Stimulated activated CD4-positive, alpha-beta T cell treated with anti-CD3 and anti-CD28 coated beads, Interleukin-2, amount 100 ng/mL, for 4 hours (primary cell): ENCODE measurements around the gene DENND1C.
"Not testable (repeated sequence)": the region's sequence is repeated elsewhere in the genome, so short reads cannot be mapped to it uniquely, and the experiment has no call there.

Source experiments
- DNase-seq: peaks from one replicate; pipeline ENCODE4 v3.0.0-alpha.2; 2020; ENCODE audit warnings: low read depth

The DENND1C gene

DNA sequence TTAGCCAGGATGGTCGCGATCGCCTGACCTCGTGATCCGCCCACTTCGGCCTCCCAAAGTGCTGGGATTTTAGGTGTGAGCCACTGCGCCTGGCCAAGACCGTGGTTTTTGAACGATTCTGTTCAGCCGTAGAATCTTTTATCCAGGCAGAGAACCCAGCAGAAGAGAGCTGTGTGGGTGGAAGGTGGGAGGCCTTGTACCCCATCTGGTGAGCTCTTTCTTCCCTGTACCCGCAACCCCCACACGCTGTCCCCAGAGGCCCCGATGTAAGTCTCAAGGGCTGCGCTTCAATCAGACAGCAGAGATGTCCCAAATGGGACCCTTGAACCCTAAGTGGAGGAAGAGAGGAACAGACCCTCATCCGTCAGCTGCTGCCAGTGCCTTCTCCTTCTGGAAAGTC lies 25.7 kb downstream of the DENND1C start:
- no peak for DNase-seq

- no peak for DNase-seq
Measured at GRCh38 chr19:6453951-6454565, 27.5 kb downstream of the DENND1C start.

- no peak for DNase-seq
Measured at GRCh38 chr19:6452899-6453298, 28.7 kb downstream of the DENND1C start.

GRCh38 chr19:6452223-6452614 lies 29.4 kb downstream of the DENND1C start:
- DNase-seq: no peak

DNA sequence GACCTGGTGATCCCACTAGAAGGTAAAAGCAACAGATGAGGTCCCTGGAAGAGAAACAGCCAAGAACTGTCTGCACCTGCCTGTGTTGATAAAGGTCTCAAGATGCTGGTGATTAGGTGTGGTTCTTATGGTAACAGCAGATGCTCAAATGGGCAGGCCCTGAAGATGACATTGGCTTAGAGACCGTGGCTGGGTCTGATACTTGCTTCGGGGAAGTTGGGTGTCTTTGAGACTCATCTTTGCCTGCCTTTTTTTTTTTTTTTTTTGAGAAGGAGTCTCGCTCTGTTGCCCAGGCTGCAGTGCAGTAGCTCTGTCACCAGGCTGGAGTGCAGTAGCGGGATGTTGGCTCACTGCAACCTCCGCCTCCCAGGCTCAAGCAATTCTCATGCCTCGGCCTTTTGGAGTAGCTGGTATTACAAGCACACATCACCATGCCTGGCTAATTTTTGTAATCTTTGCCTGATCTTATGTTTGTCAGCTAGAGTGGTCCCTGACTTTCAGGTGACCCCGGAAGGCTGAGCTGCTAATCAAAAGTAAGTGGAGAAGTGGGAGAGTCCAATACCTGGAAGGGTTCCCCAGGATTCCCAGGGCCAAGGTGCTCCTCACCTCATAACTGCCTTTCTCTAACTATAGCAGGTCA lies 29.9 kb downstream of the DENND1C start:
- no peak for DNase-seq

DNA sequence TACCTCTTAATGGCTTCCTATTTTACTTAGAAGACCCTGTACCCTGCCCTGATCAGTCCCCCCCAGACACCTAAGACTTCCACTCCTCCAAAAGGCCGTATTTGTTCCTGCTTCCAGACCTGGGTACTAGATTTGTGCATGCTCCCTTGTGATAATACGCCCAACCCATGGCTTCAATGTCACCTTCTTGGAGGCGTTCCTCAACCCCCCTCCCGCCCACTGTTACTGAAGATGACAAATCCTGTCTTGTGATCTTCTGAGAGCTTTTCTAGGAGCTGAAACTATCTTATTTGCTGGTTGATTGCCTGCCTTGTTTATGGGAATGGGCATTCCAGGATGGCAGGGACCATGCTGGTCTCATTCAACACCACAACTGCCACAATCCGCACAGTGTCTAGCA lies 31.4 kb downstream of the DENND1C start:
- no peak for DNase-seq

DNA sequence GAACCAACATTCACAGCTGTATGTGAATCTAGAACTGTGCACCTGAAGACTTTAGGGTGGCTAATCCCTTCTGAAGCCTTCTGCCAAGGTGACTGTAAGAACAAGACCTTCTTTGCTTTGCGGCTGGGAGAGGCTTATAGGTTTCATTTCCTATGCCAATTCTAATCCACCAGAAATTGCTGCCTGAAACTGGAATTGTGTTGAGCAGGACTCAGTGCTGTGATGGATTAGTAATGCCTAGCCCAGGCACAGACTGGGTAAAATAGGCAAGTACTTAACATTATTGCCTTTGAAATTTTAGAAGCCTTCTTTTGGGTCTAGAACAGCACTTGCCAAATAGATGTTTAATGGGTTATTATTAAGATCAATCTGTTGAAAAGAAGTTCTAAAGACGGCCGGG lies 33.5 kb downstream of the DENND1C start:
- no peak for DNase-seq

DNA sequence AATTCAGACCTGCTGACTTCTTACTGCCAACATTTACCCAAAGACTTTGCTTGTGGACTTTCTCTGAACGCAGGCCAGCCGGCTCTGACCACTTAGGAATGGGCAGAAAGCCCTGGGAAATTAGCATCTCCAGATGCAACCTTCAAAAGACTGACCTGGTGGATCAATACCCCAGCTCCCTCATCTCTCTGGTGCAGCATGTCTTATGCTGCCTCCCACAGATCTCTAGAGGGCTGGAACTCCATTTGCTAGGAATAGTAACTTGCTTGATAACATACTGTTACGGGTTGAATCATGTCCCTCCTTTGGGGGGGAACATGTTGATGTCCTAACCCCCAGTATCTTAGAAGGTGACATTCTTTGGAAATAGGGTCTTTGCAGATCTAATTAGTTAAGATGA lies 35.1 kb downstream of the DENND1C start:
- no peak for DNase-seq

DNA sequence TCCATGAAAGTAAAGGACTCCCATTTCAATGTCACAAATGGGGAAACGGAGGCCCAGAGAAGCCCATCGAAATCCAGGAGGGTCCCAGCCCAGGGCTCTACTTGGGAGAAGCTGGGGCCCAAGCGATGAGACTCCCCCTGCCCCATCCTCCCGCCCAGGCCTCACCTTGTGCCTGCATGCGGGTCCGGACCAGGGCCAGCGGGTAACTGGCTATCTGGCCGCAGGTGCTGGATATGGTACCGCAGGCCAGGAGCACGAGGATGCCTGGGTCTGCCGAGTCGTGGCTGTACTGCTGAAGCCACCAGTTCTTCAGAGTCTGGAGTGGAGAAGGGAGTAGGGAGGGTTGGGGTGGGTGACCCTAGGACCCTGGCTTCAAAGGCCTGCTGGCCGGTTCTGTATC lies 37.6 kb downstream of the DENND1C start:
- DNase-seq: no peak

- DNase-seq: no peak
Measured at GRCh38 chr19:6442087-6442688, 39.4 kb downstream of the DENND1C start.

DNA sequence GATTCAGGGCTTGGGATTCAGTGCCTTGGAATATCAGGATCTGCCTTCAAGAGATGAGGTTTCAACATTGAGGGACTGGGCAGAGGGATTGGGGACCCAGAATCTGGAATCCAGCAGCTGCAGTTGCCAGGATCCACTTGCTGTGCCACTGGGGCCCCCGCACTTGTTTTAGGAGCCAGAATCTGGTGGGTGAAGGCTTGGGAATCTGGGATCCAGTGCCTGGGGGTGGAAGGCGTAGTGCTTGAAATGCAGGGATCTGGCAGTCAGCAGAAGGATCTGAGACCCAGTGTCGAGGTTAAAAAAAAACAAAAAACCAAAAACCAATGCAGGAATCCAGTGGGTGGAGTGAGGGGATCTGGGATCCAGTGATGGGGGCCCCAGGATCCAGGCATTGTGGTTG lies 40.7 kb downstream of the DENND1C start:
- DNase-seq: no peak

- DNase-seq: no peak
Measured at GRCh38 chr19:6439743-6440142, 41.8 kb downstream of the DENND1C start.

GRCh38 chr19:6433663-6434062 lies 47.9 kb downstream of the DENND1C start, which contains the start of gene SLC25A41:
Gene SLC25A41 (minus strand): TSS chr19:6433763. CDS start chr19:6433693, 70 bp downstream.
- no peak for DNase-seq

GRCh38 chr19:6433165-6433564 lies 48.4 kb downstream of the DENND1C start:
- no peak for DNase-seq

DNA sequence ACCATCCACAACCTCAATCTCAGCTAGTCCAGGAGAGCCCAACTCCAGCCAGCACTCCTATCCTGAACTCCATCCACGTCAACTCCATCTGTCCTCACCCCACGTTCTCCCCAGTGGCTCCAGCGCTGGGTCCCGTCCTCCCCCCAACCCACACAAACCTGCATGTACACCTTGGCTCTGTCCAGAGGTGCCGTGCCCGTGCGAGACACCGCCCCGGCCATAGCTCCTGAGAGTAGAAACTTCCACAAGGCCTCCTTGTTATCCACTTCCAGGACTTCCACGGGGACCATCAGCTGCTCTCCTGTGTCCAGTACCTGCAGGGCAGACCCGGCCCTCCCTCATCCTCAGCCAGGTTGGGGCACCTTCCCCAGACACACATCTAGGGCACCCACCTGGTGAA lies 49.7 kb downstream of the DENND1C start:
- DNase-seq: no peak

GRCh38 chr19:6429419-6430221 lies 52.0 kb downstream of the DENND1C start:
- no peak for DNase-seq

- DNase-seq: not testable (repeated sequence)
Measured at GRCh38 chr19:6428692-6429418, 52.7 kb downstream of the DENND1C start.

DNA sequence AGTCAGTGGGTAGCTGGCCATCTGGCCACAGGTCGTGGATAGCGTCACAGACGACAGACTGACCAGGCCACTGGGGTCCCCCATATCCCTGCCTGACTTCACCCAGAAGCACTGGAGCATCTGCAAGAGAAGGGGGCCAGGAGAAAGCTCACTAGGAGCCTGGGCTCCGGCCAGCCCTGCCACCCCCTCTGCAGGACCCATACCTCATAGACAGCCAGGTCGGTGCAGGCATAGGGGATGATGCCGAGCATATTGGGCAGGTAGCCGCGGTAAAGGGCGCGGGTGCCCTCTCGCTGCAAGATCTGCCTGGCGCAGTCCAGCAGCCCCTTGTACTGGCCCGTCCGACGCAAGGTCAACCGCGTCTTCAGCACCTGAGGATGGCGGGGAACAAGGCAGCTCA lies 54.5 kb downstream of the DENND1C start:
- no peak for DNase-seq

DNA sequence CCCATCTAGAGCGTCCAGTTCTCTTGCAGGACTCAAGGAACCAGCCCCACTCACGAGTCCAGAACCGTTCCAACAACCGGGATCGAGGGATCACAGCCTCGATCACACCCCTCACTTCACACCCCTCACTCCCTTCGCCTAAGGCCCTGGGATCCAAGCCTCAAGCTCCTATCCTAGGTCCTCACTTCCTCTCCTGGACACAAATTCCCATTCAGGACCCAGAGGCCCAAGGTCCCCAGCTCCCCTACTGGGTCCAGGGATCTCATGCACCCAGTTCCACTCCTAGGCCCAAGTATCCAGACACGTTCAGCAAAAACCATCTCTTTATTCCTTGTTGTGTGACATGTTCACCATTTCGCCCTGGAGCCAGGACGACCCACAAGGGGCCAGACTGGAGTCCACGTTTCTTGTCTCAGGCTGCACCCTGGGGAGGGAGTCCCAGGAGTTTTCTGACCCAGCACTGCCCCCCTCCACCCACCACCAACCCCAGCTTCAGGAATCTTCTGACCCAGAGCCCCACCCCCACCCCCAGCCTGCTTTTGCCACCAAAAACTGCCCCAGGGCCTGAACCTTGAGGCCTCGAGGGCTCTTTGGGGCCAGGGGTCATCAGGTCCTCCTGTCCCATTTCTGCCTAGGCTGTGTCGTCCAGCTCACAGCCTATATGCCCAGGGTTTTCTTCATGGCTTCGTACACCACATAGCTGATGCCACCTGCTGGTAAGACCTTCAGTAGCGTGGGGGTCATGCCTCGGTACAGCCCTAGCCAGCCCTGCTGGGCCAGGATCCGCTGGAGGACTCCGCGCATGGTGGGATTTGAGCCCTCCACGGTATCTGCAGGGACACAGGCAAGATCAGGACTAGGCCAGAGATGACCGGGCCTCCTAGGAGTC lies 55.6 kb downstream of the DENND1C start:
- DNase-seq: no peak

DNA sequence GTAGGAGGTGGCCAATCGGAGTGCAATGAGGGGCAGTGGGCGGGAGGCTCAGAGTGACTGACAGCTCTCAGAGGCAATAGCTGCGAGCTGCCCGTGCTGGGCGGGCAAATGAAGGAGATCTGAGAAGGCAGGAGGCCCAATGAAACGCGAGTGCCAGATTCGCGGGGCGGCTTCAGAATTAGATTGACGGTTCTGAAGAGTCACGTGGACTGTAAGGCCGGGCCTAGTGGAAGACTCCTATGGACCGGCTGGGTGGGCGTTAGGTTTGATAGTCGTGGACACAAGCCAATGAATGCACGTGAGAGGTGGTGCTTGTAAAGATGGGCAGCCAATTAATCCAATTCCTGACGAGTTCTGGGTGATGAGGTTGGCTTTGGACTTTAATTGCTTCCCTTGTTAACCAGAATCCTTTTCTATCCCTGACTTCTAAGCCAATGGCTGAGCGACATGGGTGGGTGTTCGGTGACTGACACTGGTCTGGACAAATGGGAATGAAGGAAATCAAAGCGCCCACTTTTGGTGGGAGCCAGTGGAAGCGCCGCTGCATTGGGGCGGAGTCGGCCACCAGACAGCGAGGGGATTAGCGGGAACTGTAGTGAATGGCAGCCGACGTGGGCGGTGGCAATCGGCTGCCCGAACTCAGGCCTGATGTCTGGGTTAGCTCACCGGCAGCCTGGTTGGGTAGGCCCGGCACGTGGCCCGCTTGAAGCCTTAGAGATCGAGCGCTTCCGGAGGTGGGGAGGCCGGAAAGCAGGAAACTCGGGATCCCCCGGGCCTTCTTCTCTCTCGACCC lies 56.5 kb downstream of the DENND1C start:
- peak; percentile 100 for DNase-seq
